HFFc6 (cell line): ENCODE measurements around the gene CHERP. TPM values are rescaled to one million over a fixed set of nuclear protein-coding genes. Genes with fewer than 3 reads are reported as not detected.

ENCODE experiments used
- DNase-seq: peaks from one replicate; pipeline ENCODE4 v3.0.0-alpha.2; 2018
- H3K27ac Mint-ChIP-seq: 2 replicates; pipeline ENCODE4 v1.8.0; 2020; ENCODE audit warnings: mild to moderate bottlenecking, mixed read lengths
- H3K27me3 Mint-ChIP-seq: 2 replicates; pipeline ENCODE4 v1.8.0; 2021; ENCODE audit warnings: mild to moderate bottlenecking, moderate library complexity, mixed read lengths; ENCODE audit not compliant: insufficient read depth
- H3K36me3 Mint-ChIP-seq: 2 replicates; pipeline ENCODE4 v1.8.0; 2021; ENCODE audit warnings: low read depth, mixed read lengths
- H3K4me1 Mint-ChIP-seq: 2 replicates; pipeline ENCODE4 v1.8.0; 2020; ENCODE audit warnings: low read depth, mixed read lengths
- H3K4me3 Mint-ChIP-seq: 2 replicates; pipeline ENCODE4 v1.8.0; 2020; ENCODE audit warnings: mild to moderate bottlenecking, moderate library complexity, mixed read lengths
- H3K9me3 Mint-ChIP-seq: 2 replicates; pipeline ENCODE4 v1.8.0; 2020; ENCODE audit warnings: mild to moderate bottlenecking, mixed read lengths
- CTCF ChIP-seq: fragments of 200-600 bp; sonication (generic); IDR thresholded peaks from 2 replicates; pipeline ENCODE4 v1.5.0; 2021; ENCODE audit warnings: antibody characterized with exemption, mild to moderate bottlenecking
- total RNA-seq, 6 experiments: library from RNA; stranded (reverse); fragmentation: NEBNext Ultra II Directional; extraction: Animal tissue kit (Norgen Biotek cat#: 25700); gene quantifications; 2 replicates in 1 of 6; 3 replicates in 5 of 6; pipeline ENCODE4 v1.2.3, GENCODE V29; 2021

CHERP gene
- total RNA-seq, 6 experiments from 2014 or later = 30.4 to 38.5 (median 34.6) TPM

- Mint-ChIP-seq H3K27ac (peak overlapping the region; percentile 36; the same call in 1 of the 2 replicates), H3K27me3 (peaks cover 2% of the 10 kb centered on the region), H3K9me3 (no peaks in the 10 kb centered on the region), H3K36me3 (peaks cover 29% of the 10 kb centered on the region), H3K4me1 (peaks cover 49% of the 10 kb centered on the region), H3K4me3 (peak overlapping the region; percentile 95)
- no peak for TF ChIP-seq CTCF
- no peak for DNase-seq
These were observed 31.7 kb upstream of the CHERP start for GRCh38 chr19:16573925-16574324.

- H3K27me3 Mint-ChIP-seq = peaks cover 2% of the 10 kb centered on the region
- H3K36me3 Mint-ChIP-seq = peaks cover 29% of the 10 kb centered on the region
- peak overlapping the region; percentile 95 for H3K4me3 Mint-ChIP-seq
- no peak for TF ChIP-seq CTCF
- DNase-seq = no peak
- H3K27ac Mint-ChIP-seq = peak overlapping the region; percentile 89
- peaks cover 53% of the 10 kb centered on the region for H3K4me1 Mint-ChIP-seq
- H3K9me3 Mint-ChIP-seq = no peaks in the 10 kb centered on the region
These were observed 31.1 kb upstream of the CHERP start for GRCh38 chr19:16573296-16573695.

- peak; percentile 94 for DNase-seq
- H3K36me3 Mint-ChIP-seq = peaks cover 28% of the 10 kb centered on the region
- H3K27me3 Mint-ChIP-seq = no peaks in the 10 kb centered on the region; the same call in none of the 2 replicates
- peak within 1 kb of the TSS; percentile 89 for H3K27ac Mint-ChIP-seq
- no peak for TF ChIP-seq CTCF
- H3K4me3 Mint-ChIP-seq = peak within 1 kb of the TSS; percentile 95
- H3K9me3 Mint-ChIP-seq = no peaks in the 10 kb centered on the region
- peaks cover 53% of the 10 kb centered on the region for H3K4me1 Mint-ChIP-seq
These were observed 30.3 kb upstream of the CHERP start, which contains the start of gene SLC35E1 for GRCh38 chr19:16572332-16573211. SLC35E1 (minus strand) TSS chr19:16572415; CDS start chr19:16572364, 51 bp downstream.

GRCh38 chr19:16571822-16572331 is 29.6 kb upstream of the CHERP start:
- TF ChIP-seq CTCF = no peak
- H3K27me3 Mint-ChIP-seq = no peaks in the 10 kb centered on the region; the same call in none of the 2 replicates
- peaks cover 53% of the 10 kb centered on the region for H3K4me1 Mint-ChIP-seq
- peaks cover 28% of the 10 kb centered on the region for H3K36me3 Mint-ChIP-seq
- no peak for DNase-seq
- no peaks in the 10 kb centered on the region for H3K9me3 Mint-ChIP-seq
- peak overlapping the region; percentile 83 for H3K27ac Mint-ChIP-seq
- H3K4me3 Mint-ChIP-seq = peak overlapping the region; percentile 95

GRCh38 chr19:16571283-16571682 is 29.0 kb upstream of the CHERP start:
- no peak for TF ChIP-seq CTCF
- H3K36me3 Mint-ChIP-seq = peaks cover 34% of the 10 kb centered on the region
- H3K9me3 Mint-ChIP-seq = no peaks in the 10 kb centered on the region
- H3K4me1 Mint-ChIP-seq = peaks cover 53% of the 10 kb centered on the region
- peak overlapping the region; percentile 95 for H3K4me3 Mint-ChIP-seq
- DNase-seq = no peak
- no peaks in the 10 kb centered on the region; the same call in none of the 2 replicates for H3K27me3 Mint-ChIP-seq
- peak overlapping the region; percentile 83 for H3K27ac Mint-ChIP-seq
